Neuron (in vitro differentiated cells): ENCODE data around the gene NLRC4.

Source experiments
- H2AFZ ChIP-seq: one replicate; pipeline ENCODE4 v1.6.1; 2013; ENCODE audit warnings: low read depth, mild to moderate bottlenecking, inconsistent platforms, low read length, moderate library complexity
- H3K27me3 ChIP-seq: one replicate; pipeline ENCODE4 v1.6.1; 2013; ENCODE audit warnings: low read length; ENCODE audit not compliant: insufficient read depth
- H3K36me3 ChIP-seq: one replicate; pipeline ENCODE4 v1.6.1; 2013; ENCODE audit warnings: low read length; ENCODE audit not compliant: insufficient read depth
- H3K4me1 ChIP-seq: one replicate; pipeline ENCODE4 v1.6.1; 2013; ENCODE audit warnings: low read length; ENCODE audit not compliant: insufficient read depth
- H3K4me3 ChIP-seq: 2 replicates; pipeline ENCODE4 v1.5.1; 2013; ENCODE audit warnings: mild to moderate bottlenecking, low read length, moderate library complexity
- H3K9me3 ChIP-seq: one replicate; pipeline ENCODE4 v1.6.1; 2013; ENCODE audit warnings: low read length

NLRC4 gene

DNA sequence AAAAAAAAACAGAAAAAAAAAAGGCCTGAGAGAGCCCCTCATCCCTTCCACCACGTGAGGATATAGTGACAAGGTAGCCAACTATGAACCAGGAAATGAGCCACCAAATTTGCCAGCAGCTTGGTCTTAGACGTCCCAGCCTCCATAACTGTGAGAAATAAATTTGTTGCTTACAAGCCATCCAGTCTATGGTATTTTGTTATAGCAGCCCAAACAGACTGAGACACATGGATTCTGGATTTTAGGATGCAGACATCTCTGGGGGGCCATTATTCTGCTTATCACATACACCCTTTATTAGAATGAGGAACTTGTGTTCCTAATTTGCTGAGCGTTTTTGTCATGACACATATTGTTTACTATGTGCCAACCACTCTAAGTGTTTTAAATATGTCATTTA is 7.6 kb upstream of the NLRC4 start:
- H2AFZ ChIP-seq, result no peak overlapping the region
- no peaks in the 10 kb centered on the region for H3K27me3 ChIP-seq
- peaks cover 4% of the 10 kb centered on the region for H3K4me1 ChIP-seq
- H3K36me3 ChIP-seq, result no peaks in the 10 kb centered on the region
- H3K4me3 ChIP-seq, result no peak overlapping the region
- H3K9me3 ChIP-seq, result no peaks in the 10 kb centered on the region

GRCh38 chr2:32271063-32271462 is 6.4 kb upstream of the NLRC4 start:
- Histone ChIP-seq H3K27me3 (no peaks in the 10 kb centered on the region), H3K4me1 (no peaks in the 10 kb centered on the region), H3K9me3 (no peaks in the 10 kb centered on the region), H3K4me3 (no peak overlapping the region), H2AFZ (no peak overlapping the region), H3K36me3 (no peaks in the 10 kb centered on the region)

- Histone ChIP-seq H3K36me3 (no peaks in the 10 kb centered on the region), H2AFZ (no peak overlapping the region), H3K27me3 (no peaks in the 10 kb centered on the region), H3K4me1 (no peaks in the 10 kb centered on the region), H3K9me3 (no peaks in the 10 kb centered on the region), H3K4me3 (no peak overlapping the region)
Measured at GRCh38 chr2:32262105-32262504, 2.6 kb downstream of the NLRC4 start.

GRCh38 chr2:32260376-32260775 is 4.3 kb downstream of the NLRC4 start:
- Histone ChIP-seq H2AFZ (no peak overlapping the region), H3K9me3 (peaks cover 2% of the 10 kb centered on the region), H3K36me3 (no peaks in the 10 kb centered on the region), H3K4me3 (no peak overlapping the region), H3K4me1 (no peaks in the 10 kb centered on the region), H3K27me3 (no peaks in the 10 kb centered on the region)

DNA sequence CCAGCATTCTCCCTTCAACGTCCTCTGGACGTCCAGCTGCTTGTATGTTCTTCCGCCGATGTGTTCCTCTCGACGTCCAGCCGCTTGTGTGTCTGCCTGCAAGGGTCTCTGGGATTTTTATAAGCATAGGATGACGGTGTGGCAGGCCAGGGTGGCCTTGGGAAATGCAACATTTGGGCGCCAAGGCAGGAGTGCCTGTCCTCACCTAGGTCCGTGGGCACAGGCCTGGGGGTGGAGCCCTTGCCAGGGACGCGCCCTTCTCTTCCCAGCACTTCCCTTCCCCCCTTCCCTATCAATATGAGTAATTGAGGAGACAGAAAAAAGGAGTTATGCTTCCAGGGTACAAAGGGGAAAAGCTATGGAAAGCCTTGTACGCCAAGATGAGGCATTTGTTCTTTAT is 6.4 kb downstream of the NLRC4 start:
- Histone ChIP-seq H2AFZ (no peak overlapping the region), H3K4me3 (no peak overlapping the region), H3K9me3 (peaks cover 2% of the 10 kb centered on the region), H3K4me1 (no peaks in the 10 kb centered on the region), H3K27me3 (no peaks in the 10 kb centered on the region), H3K36me3 (no peaks in the 10 kb centered on the region)

DNA sequence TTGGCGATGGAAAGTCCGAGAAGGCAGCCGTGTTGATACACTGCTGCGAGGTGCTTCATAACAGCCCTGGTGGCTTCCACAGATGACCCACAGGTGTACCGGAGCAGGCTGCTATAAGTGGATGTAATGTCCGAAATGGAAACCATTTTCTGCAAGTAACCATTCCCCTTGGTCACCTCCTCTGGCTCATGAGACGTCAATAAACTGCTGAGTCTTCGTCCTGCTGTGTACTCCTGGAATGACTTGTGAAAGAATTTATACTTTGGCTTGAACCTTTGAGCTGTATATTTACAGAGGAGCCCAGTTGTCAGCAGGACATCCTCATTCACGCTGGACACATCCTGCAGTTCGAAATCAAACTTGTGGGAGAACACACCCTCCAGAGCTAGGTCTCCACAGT is 14.4 kb downstream of the NLRC4 start:
- Histone ChIP-seq H3K27me3 (no peaks in the 10 kb centered on the region), H3K4me1 (no peaks in the 10 kb centered on the region), H3K9me3 (no peaks in the 10 kb centered on the region), H3K4me3 (no peak overlapping the region), H2AFZ (no peak overlapping the region), H3K36me3 (no peaks in the 10 kb centered on the region)

GRCh38 chr2:32249731-32250236 is 14.9 kb downstream of the NLRC4 start:
- H2AFZ ChIP-seq, result no peak overlapping the region
- no peaks in the 10 kb centered on the region for H3K4me1 ChIP-seq
- H3K27me3 ChIP-seq, result no peaks in the 10 kb centered on the region
- H3K4me3 ChIP-seq, result no peak overlapping the region
- H3K9me3 ChIP-seq, result no peaks in the 10 kb centered on the region
- H3K36me3 ChIP-seq, result no peaks in the 10 kb centered on the region

DNA sequence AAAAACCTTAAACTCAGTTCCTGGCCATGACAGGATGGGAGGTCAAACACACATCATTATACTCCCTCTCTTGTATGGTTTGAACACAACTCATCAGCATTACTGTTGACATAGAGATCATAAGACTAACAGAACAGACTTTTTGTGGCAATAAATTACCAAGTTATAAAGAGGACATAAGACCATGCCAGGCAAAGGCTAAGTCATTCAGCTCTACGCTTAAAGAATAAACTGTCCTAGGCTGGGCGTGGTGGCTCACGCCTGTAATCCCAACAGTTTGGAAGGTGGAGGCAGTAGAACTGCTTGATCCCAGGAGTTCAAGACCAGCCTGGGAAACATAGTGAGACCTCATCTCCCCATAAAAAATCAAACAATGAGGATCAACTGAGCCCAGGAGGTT is 16.4 kb downstream of the NLRC4 start:
- no peak overlapping the region for H3K4me3 ChIP-seq

DNA sequence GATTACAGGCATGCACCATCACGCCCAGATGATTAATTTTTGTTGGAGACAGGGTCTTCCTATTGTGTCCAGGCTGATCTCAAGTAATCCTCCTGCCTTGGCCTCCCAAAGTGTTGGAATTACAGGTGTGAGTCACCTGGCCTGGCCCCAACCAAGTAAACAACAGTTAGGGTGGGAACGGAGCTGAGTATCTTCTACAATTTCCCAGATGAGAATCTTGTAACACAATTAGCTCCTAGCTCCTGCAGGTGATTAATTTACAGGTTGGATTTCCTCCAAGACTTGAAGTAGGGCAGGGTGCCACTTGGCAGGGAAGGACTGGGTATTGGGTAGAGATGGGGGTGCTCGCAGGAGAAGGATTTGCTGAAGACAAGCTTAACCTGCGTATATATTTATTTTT is 17.8 kb downstream of the NLRC4 start:
- Histone ChIP-seq H3K36me3 (no peaks in the 10 kb centered on the region), H3K27me3 (no peaks in the 10 kb centered on the region), H3K4me1 (no peaks in the 10 kb centered on the region), H2AFZ (no peak overlapping the region), H3K4me3 (no peak overlapping the region), H3K9me3 (no peaks in the 10 kb centered on the region)

More for the DNA sequence above, 16.4 kb downstream of the NLRC4 start:
- Histone ChIP-seq H3K27me3 (no peaks in the 10 kb centered on the region), H3K9me3 (no peaks in the 10 kb centered on the region), H3K36me3 (no peaks in the 10 kb centered on the region), H2AFZ (no peak overlapping the region), H3K4me1 (no peaks in the 10 kb centered on the region)

DNA sequence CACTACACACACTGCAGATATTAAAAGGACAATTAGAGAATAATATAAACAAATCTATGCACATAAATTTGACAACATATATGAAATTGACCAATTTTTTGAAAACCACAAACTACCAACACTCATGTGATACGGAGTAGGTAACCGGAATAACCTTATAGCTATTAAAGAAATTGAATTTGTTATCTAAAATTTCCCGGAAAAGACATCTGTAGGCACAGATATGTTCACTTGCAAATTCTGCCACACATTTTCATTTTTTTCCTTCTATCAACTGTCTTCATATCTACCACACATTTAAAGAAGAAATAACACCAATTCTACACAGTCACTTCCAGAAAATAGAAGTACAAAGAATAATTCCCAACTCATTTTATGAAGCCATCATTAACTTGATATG is 22.4 kb downstream of the NLRC4 start:
- H2AFZ ChIP-seq, result no peak overlapping the region
- H3K27me3 ChIP-seq, result no peaks in the 10 kb centered on the region
- H3K4me1 ChIP-seq, result peaks cover 16% of the 10 kb centered on the region
- H3K4me3 ChIP-seq, result no peak overlapping the region
- H3K9me3 ChIP-seq, result no peaks in the 10 kb centered on the region
- no peaks in the 10 kb centered on the region for H3K36me3 ChIP-seq

DNA sequence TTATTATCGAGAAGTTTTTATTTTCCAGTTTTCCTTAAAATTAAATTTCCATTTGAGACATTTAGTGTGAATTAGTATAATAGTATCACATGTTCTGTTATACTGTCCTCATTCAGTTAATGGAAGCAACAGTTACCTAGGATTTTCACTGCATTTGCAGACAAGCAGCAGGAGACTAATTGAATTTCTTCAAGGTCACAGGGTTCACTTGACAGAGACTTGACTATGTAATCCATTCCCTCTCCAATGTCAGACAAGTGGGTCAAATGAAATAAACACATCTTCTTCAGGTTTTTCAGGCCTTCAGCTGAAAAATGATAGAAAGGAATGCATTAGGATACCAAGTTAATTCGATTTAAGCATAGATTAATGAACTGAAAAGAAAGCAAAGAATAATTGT is 26.7 kb downstream of the NLRC4 start:
- Histone ChIP-seq H3K4me3 (no peak overlapping the region), H3K27me3 (no peaks in the 10 kb centered on the region), H2AFZ (no peak overlapping the region), H3K36me3 (no peaks in the 10 kb centered on the region), H3K9me3 (no peaks in the 10 kb centered on the region), H3K4me1 (peaks cover 22% of the 10 kb centered on the region)

- H3K4me1 ChIP-seq, result peaks cover 22% of the 10 kb centered on the region
- H2AFZ ChIP-seq, result no peak overlapping the region
- H3K27me3 ChIP-seq, result no peaks in the 10 kb centered on the region
- no peak overlapping the region for H3K4me3 ChIP-seq
- no peaks in the 10 kb centered on the region for H3K36me3 ChIP-seq
- H3K9me3 ChIP-seq, result no peaks in the 10 kb centered on the region
Measured at GRCh38 chr2:32237488-32237887, 27.2 kb downstream of the NLRC4 start.

DNA sequence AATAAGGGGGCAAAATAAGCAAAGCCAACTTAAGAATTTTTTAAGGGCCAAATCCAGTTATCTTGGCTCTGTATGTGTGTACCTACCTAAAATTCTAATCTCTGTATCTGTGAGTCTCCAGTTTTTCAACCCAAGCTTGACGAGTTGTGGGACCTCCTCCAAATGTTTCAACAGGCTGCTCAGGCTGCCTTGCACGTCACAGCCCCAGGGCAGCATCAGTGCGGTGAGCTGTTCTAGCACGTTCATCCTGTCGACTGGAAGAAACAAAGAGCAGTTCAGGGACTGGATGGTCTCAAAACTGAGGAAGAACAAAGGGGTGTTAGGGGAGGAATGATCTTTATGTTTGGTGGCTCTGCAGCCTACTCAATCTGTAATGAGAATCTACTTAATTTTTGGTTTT is 29.4 kb downstream of the NLRC4 start:
- no peak overlapping the region for H2AFZ ChIP-seq
- H3K4me3 ChIP-seq, result no peak overlapping the region
- H3K36me3 ChIP-seq, result no peaks in the 10 kb centered on the region
- H3K27me3 ChIP-seq, result no peaks in the 10 kb centered on the region
- peaks cover 22% of the 10 kb centered on the region for H3K4me1 ChIP-seq
- no peaks in the 10 kb centered on the region for H3K9me3 ChIP-seq

GRCh38 chr2:32231959-32232358 is 32.7 kb downstream of the NLRC4 start:
- Histone ChIP-seq H3K4me1 (peaks cover 10% of the 10 kb centered on the region), H3K9me3 (no peaks in the 10 kb centered on the region), H3K36me3 (no peaks in the 10 kb centered on the region), H3K4me3 (no peak overlapping the region), H3K27me3 (no peaks in the 10 kb centered on the region), H2AFZ (no peak overlapping the region)
